Panc1 (cell line): Measurements from ENCODE around the gene NFATC4. TPM values are rescaled to one million over a fixed set of nuclear protein-coding genes. Genes with fewer than 3 reads are reported as not detected.
A peak's percentile ranks its signal among the peaks of the same experiment; 100 is the strongest.

Experiments
- ATAC-seq: fragments of 200-7000 bp; cut with Tn5 transposase; 2 replicates; pipeline ENCODE4 v1.9.1; 2020; ENCODE audit warnings: mild to moderate bottlenecking, moderate library complexity
- BruUV-seq: library from RNA; stranded (reverse); fragments of 400-500 nt; replicated peaks from 2 replicates; lab custom pipeline; 2021; lab: Mats Ljungman, UMichigan
- CTCF ChIA-PET: fragments of 300-600 bp; sonication (Branson Sonifier 250); formaldehyde crosslinking; loops from one replicate; lab custom pipeline; 2022; ENCODE audit warnings: antibody characterized with exemption; lab: Charles Lee
- POLR2A ChIA-PET: fragments of 300-600 bp; sonication (Branson Sonifier 250); formaldehyde crosslinking; loops from one replicate; lab custom pipeline; 2022; ENCODE audit warnings: antibody characterized with exemption; lab: Charles Lee
- DNase-seq: peaks from one replicate; pipeline ENCODE4 v3.0.0-alpha.2; 2010; ENCODE audit warnings: low read depth, low spot score
- H3K27ac ChIP-seq: 2 replicates; pipeline ENCODE4 v1.5.1; 2011; ENCODE audit warnings: mild to moderate bottlenecking, low read length, inconsistent platforms
- H3K27me3 ChIP-seq: fragments of 200-500 bp; sonication (Bioruptor generic); 2 replicates; pipeline ENCODE4 v1.6.0; 2014; ENCODE audit warnings: low read length, inconsistent platforms; ENCODE audit not compliant: control insufficient read depth, insufficient read depth
- H3K36me3 ChIP-seq: fragments of 200-500 bp; sonication (Bioruptor generic); 2 replicates; pipeline ENCODE4 v1.5.1; 2014; ENCODE audit warnings: inconsistent platforms, mild to moderate bottlenecking, low read length, moderate library complexity; ENCODE audit not compliant: control insufficient read depth, insufficient read depth
- H3K4me1 ChIP-seq: 2 replicates; pipeline ENCODE4 v1.5.1; 2011; ENCODE audit warnings: inconsistent platforms, mild to moderate bottlenecking, low read length, moderate library complexity; ENCODE audit not compliant: control insufficient read depth, insufficient read depth
- H3K4me3 ChIP-seq, 2 experiments: 2 replicates each; pipeline ENCODE4 v1.5.1; 2011 to 2012; ENCODE audit warnings: low read depth in 2 of 2, low read length in 2 of 2, mild to moderate bottlenecking in 2 of 2, inconsistent platforms in 1 of 2, moderate library complexity in 1 of 2
- H3K9me3 ChIP-seq: fragments of 200-500 bp; sonication (Bioruptor generic); 2 replicates; pipeline ENCODE4 v1.5.1; 2014; ENCODE audit warnings: low read depth, mild to moderate bottlenecking, inconsistent platforms, low read length, moderate library complexity; ENCODE audit not compliant: control insufficient read depth, insufficient read depth
- CTCF ChIP-seq: fragments of 450-650 bp; IDR thresholded peaks from 2 replicates; pipeline ENCODE4 v1.5.1; 2017; ENCODE audit warnings: mild to moderate bottlenecking
- POLR2AphosphoS5 ChIP-seq: IDR thresholded peaks from 2 replicates; pipeline ENCODE4 v1.6.1; 2012; ENCODE audit warnings: mild to moderate bottlenecking, low read depth, low read length, moderate library complexity
- REST ChIP-seq, 2 experiments: IDR thresholded peaks; 2 replicates each; pipeline ENCODE4 v1.6.1; 2011 to 2012; ENCODE audit warnings: low read depth in 2 of 2, control low read depth in 1 of 2, low read length in 1 of 2, mild to moderate bottlenecking in 1 of 2, moderate library complexity in 1 of 2; ENCODE audit not compliant: insufficient read depth in 1 of 2
- SIN3A ChIP-seq: IDR thresholded peaks from 2 replicates; pipeline ENCODE4 v1.6.1; 2012; ENCODE audit warnings: low read depth, mild to moderate bottlenecking, low read length, moderate library complexity, borderline replicate concordance; ENCODE audit not compliant: insufficient read depth
- TCF7L2 ChIP-seq: IDR thresholded peaks from 2 replicates; pipeline ENCODE4 v1.6.1; 2011; ENCODE audit warnings: mild to moderate bottlenecking, low read depth, low read length, inconsistent platforms
- in situ Hi-C: cut with HindIII; loops from 2 replicates; pipeline ENCODE4 v1.10.0; 2016; ENCODE audit warnings: low sequenced_read_pairs, low pct_unique_long_range_greater_than_20kb
- intact Hi-C: fragments of 100-400 bp; cut with micrococcal nuclease; formaldehyde crosslinking; loops from one replicate; pipeline ENCODE4 v1.10.0; 2022; ENCODE audit not compliant: unreplicated experiment
- total RNA-seq: library from RNA; stranded (reverse); gene quantifications from one replicate; pipeline ENCODE4 v1.2.1, GENCODE V29; 2021; ENCODE audit not compliant: unreplicated experiment

Gene NFATC4
- total RNA-seq, 1 experiment from 2014 or later, result 0.36 TPM

GRCh38 chr14:24392325-24393091 is 24.5 kb downstream of the NFATC4 start:
- in situ Hi-C loops, result no loop called here
- TF ChIP-seq CTCF, result no peak
- no peak for TF ChIP-seq REST (IDR thresholded peaks at IDR 0.05; ENCODE audit: insufficient read depth in 1 of 2, low read depth in 2 of 2, low read length in 1 of 2)
- no peak for TF ChIP-seq SIN3A
- TF ChIP-seq POLR2AphosphoS5, result no peak
- TF ChIP-seq TCF7L2, result no peak
- intact Hi-C loops, result no loop called here
- DNase-seq (no peak), ATAC-seq (0 out of 2 replicates have a peak, but pooled peaks have one; percentile 52)
- Histone ChIP-seq H3K27ac (no peak overlapping the region), H3K4me1 (no peaks in the 10 kb centered on the region), H3K9me3 (no peaks in the 10 kb centered on the region), H3K36me3 (no peaks in the 10 kb centered on the region), H3K4me3 (peak overlapping the region in 1 of 2 experiments; percentile 24; a peak in 3 of 4 replicates), H3K27me3 (peaks cover 2% of the 10 kb centered on the region; the same call in 1 of the 2 replicates)
- no TSS peak for BruUV-seq
- ChIA-PET POLR2A (no interaction called here), CTCF (no interaction called here)

GRCh38 chr14:24394275-24394674 is 26.3 kb downstream of the NFATC4 start:
- no peaks in the 10 kb centered on the region for H3K9me3 ChIP-seq
- H3K4me3 ChIP-seq, result no peak overlapping the region
- CTCF ChIA-PET, result no interaction called here
- no peaks in the 10 kb centered on the region for H3K4me1 ChIP-seq
- POLR2A ChIA-PET, result interaction anchor here (0.7 kb wide), 1 partner anchor 15 kb away, joined by 3 read pairs; no protein-coding TSS in a partner anchor
- no peak overlapping the region for H3K27ac ChIP-seq
- ATAC-seq (no peak), DNase-seq (no peak)
- in situ Hi-C loops (no loop called here), intact Hi-C loops (no loop called here)
- BruUV-seq, result no TSS peak
- TF ChIP-seq TCF7L2 (no peak), SIN3A (no peak), CTCF (no peak), REST (IDR thresholded peaks at IDR 0.05; ENCODE audit: insufficient read depth in 1 of 2, low read depth in 2 of 2, low read length in 1 of 2) (no peak)
- H3K27me3 ChIP-seq, result peaks cover 2% of the 10 kb centered on the region; the same call in 1 of the 2 replicates
- H3K36me3 ChIP-seq, result no peaks in the 10 kb centered on the region
